ENCODE results near the gene PIGC. TPM values are rescaled to one million over a fixed set of nuclear protein-coding genes. Genes with fewer than 3 reads are reported as not detected.

Gene PIGC
- total and polyA plus RNA-seq, 9 donors: 22.7 to 31.6 (median 26.0) TPM

GRCh38 chr1:172469717-172470116, 25.8 kb upstream of the PIGC start:
- Histone ChIP-seq H3K4me3 (ENCODE audit: low read length) (no peak overlapping the region), H3K9me3 (replicated peaks; ENCODE audit: control insufficient read depth, low read depth, low read length) (no peaks in the 10 kb centered on the region), H3K27me3 (ENCODE audit: control insufficient read depth, insufficient read depth, low read length) (no peaks in the 10 kb centered on the region), H3K36me3 (ENCODE audit: control insufficient read depth, insufficient read depth, low read length) (no peaks in the 10 kb centered on the region), H3K4me1 (ENCODE audit: control insufficient read depth, insufficient read depth, low read length) (peaks cover 8% of the 10 kb centered on the region), H3K27ac (ENCODE audit: low read length) (no peak overlapping the region)
- no peak for DNase-seq
- no CpG with 5 or more reads among the region's 3 CpGs for WGBS (ENCODE audit: insufficient coverage)

- 61% methylated on average over 3 of the region's 5 CpGs for WGBS (ENCODE audit: insufficient coverage)
- H3K9me3 ChIP-seq (replicated peaks; ENCODE audit: control insufficient read depth, low read depth, low read length): no peaks in the 10 kb centered on the region
Measured at GRCh38 chr1:172468296-172468695, 24.4 kb upstream of the PIGC start.

GRCh38 chr1:172467446-172467845, 23.6 kb upstream of the PIGC start:
- no peaks in the 10 kb centered on the region for H3K36me3 ChIP-seq (ENCODE audit: control insufficient read depth, insufficient read depth, low read length)
- H3K27ac ChIP-seq (ENCODE audit: low read length): peak overlapping the region; percentile 24
- no peaks in the 10 kb centered on the region for H3K27me3 ChIP-seq (ENCODE audit: control insufficient read depth, insufficient read depth, low read length)
- peaks cover 8% of the 10 kb centered on the region for H3K4me1 ChIP-seq (ENCODE audit: control insufficient read depth, insufficient read depth, low read length)
- no peaks in the 10 kb centered on the region for H3K9me3 ChIP-seq (replicated peaks; ENCODE audit: control insufficient read depth, low read depth, low read length)
- no CpG with 5 or more reads among the region's 3 CpGs for WGBS (ENCODE audit: insufficient coverage)
- no peak overlapping the region for H3K4me3 ChIP-seq (ENCODE audit: low read length)
- no peak for DNase-seq

More at GRCh38 chr1:172468296-172468695, 24.4 kb upstream of the PIGC start:
- Histone ChIP-seq H3K27ac (ENCODE audit: low read length) (peak overlapping the region; percentile 1), H3K4me1 (ENCODE audit: control insufficient read depth, insufficient read depth, low read length) (peaks cover 8% of the 10 kb centered on the region), H3K27me3 (ENCODE audit: control insufficient read depth, insufficient read depth, low read length) (no peaks in the 10 kb centered on the region), H3K36me3 (ENCODE audit: control insufficient read depth, insufficient read depth, low read length) (no peaks in the 10 kb centered on the region), H3K4me3 (ENCODE audit: low read length) (no peak overlapping the region)
- peak; percentile 48 for DNase-seq

GRCh38 chr1:172466795-172467407, 23.0 kb upstream of the PIGC start:
- H3K27ac ChIP-seq (ENCODE audit: low read length): peak overlapping the region; percentile 74
- DNase-seq: no peak
- H3K4me1 ChIP-seq (ENCODE audit: control insufficient read depth, insufficient read depth, low read length): peaks cover 8% of the 10 kb centered on the region
- no peaks in the 10 kb centered on the region for H3K27me3 ChIP-seq (ENCODE audit: control insufficient read depth, insufficient read depth, low read length)
- no peaks in the 10 kb centered on the region for H3K36me3 ChIP-seq (ENCODE audit: control insufficient read depth, insufficient read depth, low read length)
- H3K9me3 ChIP-seq (replicated peaks; ENCODE audit: control insufficient read depth, low read depth, low read length): no peaks in the 10 kb centered on the region
- WGBS (ENCODE audit: insufficient coverage): 79% methylated on average over 3 of the region's 3 CpGs
- H3K4me3 ChIP-seq (ENCODE audit: low read length): no peak overlapping the region

GRCh38 chr1:172465617-172466016, 21.7 kb upstream of the PIGC start:
- peak; percentile 63 for DNase-seq
- no peaks in the 10 kb centered on the region for H3K27me3 ChIP-seq (ENCODE audit: control insufficient read depth, insufficient read depth, low read length)
- peak overlapping the region; percentile 77 for H3K27ac ChIP-seq (ENCODE audit: low read length)

GRCh38 chr1:172460887-172461315, 17.0 kb upstream of the PIGC start:
- no peak for DNase-seq
- H3K4me1 ChIP-seq (ENCODE audit: control insufficient read depth, insufficient read depth, low read length): peaks cover 4% of the 10 kb centered on the region
- no peak overlapping the region for H3K4me3 ChIP-seq (ENCODE audit: low read length)
- H3K36me3 ChIP-seq (ENCODE audit: control insufficient read depth, insufficient read depth, low read length): peaks cover 4% of the 10 kb centered on the region
- no peaks in the 10 kb centered on the region for H3K27me3 ChIP-seq (ENCODE audit: control insufficient read depth, insufficient read depth, low read length)
- H3K27ac ChIP-seq (ENCODE audit: low read length): no peak overlapping the region
- H3K9me3 ChIP-seq (replicated peaks; ENCODE audit: control insufficient read depth, low read depth, low read length): no peaks in the 10 kb centered on the region
- no CpG with 5 or more reads among the region's 1 CpG for WGBS (ENCODE audit: insufficient coverage)

More at GRCh38 chr1:172465617-172466016, 21.7 kb upstream of the PIGC start:
- Histone ChIP-seq H3K36me3 (ENCODE audit: control insufficient read depth, insufficient read depth, low read length) (no peaks in the 10 kb centered on the region), H3K4me3 (ENCODE audit: low read length) (no peak overlapping the region), H3K9me3 (replicated peaks; ENCODE audit: control insufficient read depth, low read depth, low read length) (no peaks in the 10 kb centered on the region), H3K4me1 (ENCODE audit: control insufficient read depth, insufficient read depth, low read length) (peaks cover 8% of the 10 kb centered on the region)
- no CpG with 5 or more reads among the region's 1 CpG for WGBS (ENCODE audit: insufficient coverage)

GRCh38 chr1:172460177-172460576, 16.3 kb upstream of the PIGC start:
- H3K27me3 ChIP-seq (ENCODE audit: control insufficient read depth, insufficient read depth, low read length): no peaks in the 10 kb centered on the region
- H3K27ac ChIP-seq (ENCODE audit: low read length): no peak overlapping the region
- no peak overlapping the region for H3K4me3 ChIP-seq (ENCODE audit: low read length)
- peaks cover 4% of the 10 kb centered on the region for H3K36me3 ChIP-seq (ENCODE audit: control insufficient read depth, insufficient read depth, low read length)
- peaks cover 4% of the 10 kb centered on the region for H3K4me1 ChIP-seq (ENCODE audit: control insufficient read depth, insufficient read depth, low read length)
- no CpG with 5 or more reads among the region's 1 CpG for WGBS (ENCODE audit: insufficient coverage)
- DNase-seq: no peak
- no peaks in the 10 kb centered on the region for H3K9me3 ChIP-seq (replicated peaks; ENCODE audit: control insufficient read depth, low read depth, low read length)

GRCh38 chr1:172457479-172458130, 13.7 kb upstream of the PIGC start:
- H3K27me3 ChIP-seq (ENCODE audit: control insufficient read depth, insufficient read depth, low read length): no peaks in the 10 kb centered on the region
- H3K4me3 ChIP-seq (ENCODE audit: low read length): no peak overlapping the region
- no peak for DNase-seq
- no CpG with 5 or more reads among the region's 1 CpG for WGBS (ENCODE audit: insufficient coverage)
- no peak overlapping the region for H3K27ac ChIP-seq (ENCODE audit: low read length)
- no peaks in the 10 kb centered on the region for H3K9me3 ChIP-seq (replicated peaks; ENCODE audit: control insufficient read depth, low read depth, low read length)
- H3K36me3 ChIP-seq (ENCODE audit: control insufficient read depth, insufficient read depth, low read length): peaks cover 4% of the 10 kb centered on the region
- peaks cover 7% of the 10 kb centered on the region for H3K4me1 ChIP-seq (ENCODE audit: control insufficient read depth, insufficient read depth, low read length)

- Histone ChIP-seq H3K36me3 (ENCODE audit: control insufficient read depth, insufficient read depth, low read length) (peaks cover 4% of the 10 kb centered on the region), H3K4me3 (ENCODE audit: low read length) (no peak overlapping the region), H3K27ac (ENCODE audit: low read length) (no peak overlapping the region), H3K9me3 (replicated peaks; ENCODE audit: control insufficient read depth, low read depth, low read length) (no peaks in the 10 kb centered on the region), H3K4me1 (ENCODE audit: control insufficient read depth, insufficient read depth, low read length) (peaks cover 8% of the 10 kb centered on the region), H3K27me3 (ENCODE audit: control insufficient read depth, insufficient read depth, low read length) (no peaks in the 10 kb centered on the region)
- no peak for DNase-seq
- whole genome bisulfite sequencing (ENCODE audit: insufficient coverage): 92% methylated on average over 4 of the region's 5 CpGs
Measured at GRCh38 chr1:172456344-172456769, 12.5 kb upstream of the PIGC start.

- Histone ChIP-seq H3K36me3 (ENCODE audit: control insufficient read depth, insufficient read depth, low read length) (peaks cover 4% of the 10 kb centered on the region), H3K27ac (ENCODE audit: low read length) (no peak overlapping the region), H3K4me3 (ENCODE audit: low read length) (no peak overlapping the region), H3K4me1 (ENCODE audit: control insufficient read depth, insufficient read depth, low read length) (peaks cover 13% of the 10 kb centered on the region), H3K27me3 (ENCODE audit: control insufficient read depth, insufficient read depth, low read length) (no peaks in the 10 kb centered on the region), H3K9me3 (replicated peaks; ENCODE audit: control insufficient read depth, low read depth, low read length) (no peaks in the 10 kb centered on the region)
- DNase-seq: no peak
- 86% methylated on average over 1 of the region's 1 CpG for WGBS (ENCODE audit: insufficient coverage)
Measured at GRCh38 chr1:172455451-172455850, 11.6 kb upstream of the PIGC start.
